Fibroblast of villous mesenchyme (primary cell): ENCODE data around the gene INA. TPM values are rescaled to one million over a fixed set of nuclear protein-coding genes. Genes with fewer than 3 reads are reported as not detected.
"Not testable (repeated sequence)": the region's sequence is repeated elsewhere in the genome, so short reads cannot be mapped to it uniquely, and the experiment has no call there.

Source experiments
- DNase-seq: peaks from one replicate; pipeline ENCODE4 v3.0.0-alpha.2; 2010; ENCODE audit warnings: low read depth
- H3K4me3 ChIP-seq: 2 replicates; pipeline ENCODE4 v1.5.1; 2011; ENCODE audit warnings: low read depth, mild to moderate bottlenecking, low read length
- total RNA-seq: library from RNA; depleted of rRNA; stranded (reverse); fragments of >200 nt; gene quantifications from 2 replicates; pipeline ENCODE4 v1.2.3, GENCODE V29; 2012
- TF ChIP-seq, protein P1 (sequence below): IDR thresholded peaks from 2 replicates; pipeline ENCODE4 v1.5.1; 2012; ENCODE audit warnings: low read depth, mild to moderate bottlenecking, low read length; ENCODE audit not compliant: insufficient read depth

The INA gene
- total RNA-seq, 1 donor: 1.7 TPM

DNA sequence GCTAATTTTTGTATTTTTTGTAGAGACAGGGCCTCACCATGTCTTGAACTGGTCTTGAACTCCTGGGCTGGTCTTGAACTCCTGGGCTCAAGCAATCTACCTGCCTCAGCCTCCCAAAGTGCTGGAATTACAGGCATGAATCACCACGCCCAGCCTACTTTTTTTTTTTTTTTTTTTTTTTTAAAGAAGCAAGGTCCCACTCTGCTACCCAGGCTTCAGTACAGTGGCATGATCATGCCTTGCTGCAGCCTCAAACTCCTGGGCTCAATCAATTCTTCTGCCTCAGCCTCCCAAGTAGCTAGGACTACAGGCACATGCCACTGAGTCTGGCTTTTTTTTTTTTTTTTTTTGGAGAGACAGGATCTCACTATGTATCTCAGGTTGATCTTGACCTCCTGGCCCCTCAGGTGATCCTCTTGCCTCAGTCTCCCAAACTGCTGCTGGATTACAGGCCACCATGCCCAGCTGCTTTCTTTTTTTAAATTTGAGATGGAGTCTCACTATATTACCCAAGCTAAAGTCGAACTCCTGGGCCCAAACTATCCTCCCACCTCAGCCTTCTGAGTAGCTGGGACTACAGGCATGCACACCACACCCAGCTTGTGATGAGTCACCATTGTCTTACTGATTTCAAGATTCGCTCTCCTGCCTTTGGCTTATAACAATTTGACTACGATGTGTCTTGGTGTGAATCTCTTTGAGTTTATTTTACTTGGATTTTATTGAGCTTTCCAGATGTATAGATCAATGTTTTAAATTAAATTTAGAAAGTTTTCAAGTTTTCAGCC, 22.2 kb upstream of the INA start:
- H3K4me3 ChIP-seq: no peak overlapping the region
- peak; percentile 44 for DNase-seq
- TF ChIP-seq, protein P1, sequence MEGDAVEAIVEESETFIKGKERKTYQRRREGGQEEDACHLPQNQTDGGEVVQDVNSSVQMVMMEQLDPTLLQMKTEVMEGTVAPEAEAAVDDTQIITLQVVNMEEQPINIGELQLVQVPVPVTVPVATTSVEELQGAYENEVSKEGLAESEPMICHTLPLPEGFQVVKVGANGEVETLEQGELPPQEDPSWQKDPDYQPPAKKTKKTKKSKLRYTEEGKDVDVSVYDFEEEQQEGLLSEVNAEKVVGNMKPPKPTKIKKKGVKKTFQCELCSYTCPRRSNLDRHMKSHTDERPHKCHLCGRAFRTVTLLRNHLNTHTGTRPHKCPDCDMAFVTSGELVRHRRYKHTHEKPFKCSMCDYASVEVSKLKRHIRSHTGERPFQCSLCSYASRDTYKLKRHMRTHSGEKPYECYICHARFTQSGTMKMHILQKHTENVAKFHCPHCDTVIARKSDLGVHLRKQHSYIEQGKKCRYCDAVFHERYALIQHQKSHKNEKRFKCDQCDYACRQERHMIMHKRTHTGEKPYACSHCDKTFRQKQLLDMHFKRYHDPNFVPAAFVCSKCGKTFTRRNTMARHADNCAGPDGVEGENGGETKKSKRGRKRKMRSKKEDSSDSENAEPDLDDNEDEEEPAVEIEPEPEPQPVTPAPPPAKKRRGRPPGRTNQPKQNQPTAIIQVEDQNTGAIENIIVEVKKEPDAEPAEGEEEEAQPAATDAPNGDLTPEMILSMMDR: no peak

DNA sequence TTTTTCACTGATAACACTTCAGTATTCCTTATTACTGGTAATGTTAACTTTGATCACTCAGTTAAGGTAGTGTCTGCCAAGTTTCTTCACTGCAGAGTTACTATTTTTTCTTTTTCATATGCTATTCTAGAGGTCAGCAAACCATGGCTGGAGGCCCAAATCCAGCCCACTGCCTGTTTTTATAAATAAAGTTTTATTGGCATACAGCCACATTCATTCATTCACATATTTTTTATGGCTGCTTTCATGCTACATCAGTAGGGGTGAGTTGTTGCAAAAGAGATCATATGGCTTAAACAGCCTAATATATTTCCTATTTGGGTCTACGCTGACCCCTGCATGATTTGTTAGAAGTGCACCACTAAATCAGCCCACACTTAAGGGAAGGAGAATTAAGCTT, 20.3 kb upstream of the INA start:
- no peak for DNase-seq
- no peak overlapping the region for H3K4me3 ChIP-seq
- TF ChIP-seq, protein P1: no peak

DNA sequence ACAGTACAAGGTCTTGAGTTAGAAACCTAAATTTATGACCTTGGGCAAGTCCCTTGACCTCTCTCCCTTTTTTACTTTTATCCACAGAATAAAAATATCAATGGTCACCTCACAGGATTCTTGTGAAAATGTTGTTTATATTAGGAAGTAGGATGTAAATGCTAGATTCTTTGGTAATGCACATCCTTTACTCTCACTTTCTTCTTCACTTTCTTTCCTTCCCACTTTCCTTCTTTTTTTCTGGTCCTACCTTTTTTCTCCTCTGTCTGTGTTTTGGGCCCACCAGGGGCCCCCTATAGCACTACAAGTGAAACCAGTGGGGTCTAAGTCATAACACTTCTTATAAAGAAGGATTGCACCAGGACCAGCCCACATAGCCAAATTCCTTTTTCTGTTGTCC, 19.1 kb upstream of the INA start:
- no peak for DNase-seq
- TF ChIP-seq, protein P1: no peak
- H3K4me3 ChIP-seq: no peak overlapping the region

DNA sequence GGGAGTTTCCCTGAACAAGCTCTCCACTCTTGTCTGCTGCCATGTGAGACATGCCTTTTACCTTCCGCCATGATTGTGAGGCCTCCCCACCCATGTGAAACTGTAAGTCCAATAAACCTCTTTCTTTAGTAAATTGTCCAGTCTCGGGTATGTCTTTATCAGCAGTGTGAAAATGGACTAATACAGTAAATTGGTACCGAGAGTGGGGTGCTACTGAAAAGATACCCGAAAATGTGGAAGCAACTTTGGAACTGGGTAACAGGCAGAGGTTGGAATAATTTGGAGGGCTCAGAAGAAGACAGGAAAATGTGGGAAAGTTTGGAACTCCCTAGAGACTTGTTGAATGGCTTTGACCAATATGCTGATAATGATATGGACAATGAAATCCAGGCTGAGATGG, 18.0 kb upstream of the INA start:
- not testable (repeated sequence) for H3K4me3 ChIP-seq, DNase-seq

DNA sequence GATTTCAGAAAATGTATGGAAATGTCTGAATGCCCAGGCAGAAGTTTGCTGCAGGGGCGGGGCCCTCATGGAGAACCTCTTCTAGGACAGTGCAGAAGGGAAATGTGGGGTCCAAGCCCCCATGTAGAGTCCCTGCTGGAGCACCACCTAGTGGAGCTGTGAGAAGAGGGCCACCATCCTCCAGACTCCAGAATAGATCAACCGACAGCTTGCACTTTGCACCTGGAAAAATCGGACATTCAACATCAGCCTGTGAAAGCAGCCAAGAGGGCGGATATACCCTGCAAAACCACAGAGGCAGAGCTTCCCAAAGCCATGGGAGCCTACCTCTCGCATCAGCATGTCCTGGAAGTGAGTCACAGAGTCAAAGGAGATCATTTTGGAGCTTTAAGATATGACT, 16.9 kb upstream of the INA start:
- TF ChIP-seq, protein P1: no peak
- H3K4me3 ChIP-seq: no peak overlapping the region
- DNase-seq: no peak

DNA sequence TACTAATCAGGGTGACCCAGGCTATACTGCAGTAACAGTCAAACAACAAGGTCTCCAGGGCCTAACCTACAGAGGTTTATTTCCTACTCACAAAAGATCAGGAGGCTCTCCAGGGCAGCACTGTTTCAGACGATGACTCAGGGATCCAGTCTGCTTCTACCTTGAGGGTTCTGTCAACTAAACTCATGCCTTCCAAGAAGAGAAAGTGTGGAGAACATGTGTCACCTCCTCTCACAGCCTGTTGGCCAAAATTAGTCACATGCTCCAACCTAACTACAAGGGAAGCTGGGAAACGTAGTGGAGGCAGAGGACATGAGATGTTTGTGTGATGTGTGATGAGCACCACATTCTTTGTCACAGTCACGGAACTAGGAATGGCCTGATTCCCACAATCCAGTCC, 14.7 kb upstream of the INA start:
- no peak for DNase-seq
- TF ChIP-seq, protein P1: no peak
- H3K4me3 ChIP-seq: no peak overlapping the region

DNA sequence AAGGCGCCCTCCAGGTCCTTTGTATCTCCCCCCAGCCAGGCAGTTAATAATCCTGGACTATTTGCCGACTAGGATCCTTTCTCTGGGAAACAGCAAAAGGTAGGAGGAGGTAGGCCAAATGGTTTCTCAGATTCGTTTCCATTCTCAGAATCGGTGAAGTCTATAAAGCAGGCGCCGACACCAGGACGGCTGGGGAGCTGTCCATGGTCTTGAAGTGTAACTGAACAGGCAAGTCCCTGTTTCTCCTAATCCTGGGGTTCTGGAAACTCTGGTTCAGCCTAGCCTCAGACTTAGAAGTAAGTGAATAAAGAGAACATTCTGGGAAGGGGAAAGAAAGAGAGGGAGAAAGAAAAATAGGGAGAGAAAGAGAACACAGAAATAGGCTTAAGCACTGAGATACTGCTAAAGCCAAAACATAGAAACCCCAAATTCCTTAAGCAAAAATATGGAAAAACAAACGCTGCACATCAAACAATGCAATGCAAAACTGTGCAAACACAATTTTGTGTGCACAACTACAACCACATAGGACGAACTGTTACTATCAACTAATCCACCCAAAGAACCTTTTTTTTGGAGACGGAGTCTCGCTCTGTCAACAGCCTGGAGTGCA, 11.1 kb upstream of the INA start:
- TF ChIP-seq, protein P1: no peak
- DNase-seq: peak; percentile 81
- H3K4me3 ChIP-seq: no peak overlapping the region
